Forelimb muscle (tissue), 1 donor: ENCODE results near the gene PLAGL2. TPM values are rescaled to one million over a fixed set of nuclear protein-coding genes. Genes with fewer than 3 reads are reported as not detected.

Experiments used
- DNase-seq: peaks from one replicate; pipeline ENCODE4 v3.0.0-alpha.2; 2013; ENCODE audit warnings: low read depth
- polyA plus RNA-seq: library from polyadenylated mRNA; unstranded; fragments of 120-200 nt; gene quantifications from one replicate; pipeline ENCODE4 v1.2.1, GENCODE V29; 2013; ENCODE audit not compliant: insufficient read length

PLAGL2 gene
- polyA plus RNA-seq, 1 donor: 9.8 TPM

- no peak for DNase-seq
Observed at GRCh38 chr20:32152421-32153155, 55.0 kb downstream of the PLAGL2 start.

- DNase-seq: no peak
Observed at GRCh38 chr20:32150291-32150848, 57.2 kb downstream of the PLAGL2 start.

GRCh38 chr20:32149566-32150170 lies 57.9 kb downstream of the PLAGL2 start:
- DNase-seq: no peak

GRCh38 chr20:32144898-32145662 lies 62.5 kb downstream of the PLAGL2 start:
- DNase-seq: no peak

- no peak for DNase-seq
Observed at GRCh38 chr20:32142991-32143390, 64.6 kb downstream of the PLAGL2 start.

Other genes starting within 250 kb of the PLAGL2 start
- 0.04 TPM for gene XKR7, start 239.6 kb downstream of the PLAGL2 start, polyA plus RNA-seq
- 5.4 TPM for gene CCM2L, start 197.3 kb downstream of the PLAGL2 start, polyA plus RNA-seq
- 3.5 TPM for gene HCK, start 155.5 kb downstream of the PLAGL2 start, polyA plus RNA-seq
- gene TM9SF4, start 98.0 kb downstream of the PLAGL2 start, polyA plus RNA-seq: 38.5 TPM
- 25.7 TPM for gene POFUT1, start 137 bp upstream of the PLAGL2 start, polyA plus RNA-seq
- gene KIF3B, start 69.9 kb upstream of the PLAGL2 start, polyA plus RNA-seq: 10.5 TPM
- gene ASXL1, start 150.6 kb upstream of the PLAGL2 start, polyA plus RNA-seq: 32.5 TPM